LNCAP (cell line): Measurements from ENCODE around the gene SIPA1L3.

Experiments
- TF ChIP-seq, protein P1 (sequence below): fragments of 450-650 bp; IDR thresholded peaks from 2 replicates; pipeline ENCODE4 v1.5.1; 2017; ENCODE audit warnings: mild to moderate bottlenecking

The SIPA1L3 gene

DNA sequence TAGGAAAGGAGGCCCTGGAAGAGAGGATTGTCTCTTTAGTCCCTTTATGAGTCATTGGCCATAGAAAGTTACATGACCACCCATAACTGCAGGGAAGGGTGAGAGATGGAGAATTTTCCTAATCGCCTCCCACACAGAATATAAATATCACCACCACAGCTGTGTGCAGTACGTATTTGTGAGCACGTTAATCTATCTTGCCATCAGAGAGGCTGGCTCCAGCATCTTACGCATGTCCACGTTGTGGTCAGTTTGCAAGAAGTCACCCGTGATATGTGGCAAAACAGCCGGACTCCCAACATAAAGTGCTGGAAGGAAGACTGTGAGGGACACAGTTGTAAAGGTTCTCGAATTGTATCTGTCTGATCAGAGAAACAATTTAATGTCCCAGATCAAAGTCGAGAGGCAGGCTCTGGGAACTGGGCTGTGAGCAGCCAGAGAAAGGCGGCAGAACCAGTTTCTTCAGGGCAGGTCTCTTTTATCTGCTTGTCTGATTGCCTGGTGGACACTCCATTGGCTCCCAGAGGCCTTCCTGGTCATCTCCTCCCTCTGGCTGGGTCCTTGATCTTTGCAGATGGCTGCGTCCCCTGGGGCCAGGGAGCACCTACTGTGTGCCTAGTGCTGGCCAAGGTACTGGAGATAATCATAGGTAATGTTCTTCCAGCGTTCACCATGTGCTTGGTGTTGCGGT lies 74.9 kb downstream of the SIPA1L3 start:
- TF ChIP-seq, protein P1, sequence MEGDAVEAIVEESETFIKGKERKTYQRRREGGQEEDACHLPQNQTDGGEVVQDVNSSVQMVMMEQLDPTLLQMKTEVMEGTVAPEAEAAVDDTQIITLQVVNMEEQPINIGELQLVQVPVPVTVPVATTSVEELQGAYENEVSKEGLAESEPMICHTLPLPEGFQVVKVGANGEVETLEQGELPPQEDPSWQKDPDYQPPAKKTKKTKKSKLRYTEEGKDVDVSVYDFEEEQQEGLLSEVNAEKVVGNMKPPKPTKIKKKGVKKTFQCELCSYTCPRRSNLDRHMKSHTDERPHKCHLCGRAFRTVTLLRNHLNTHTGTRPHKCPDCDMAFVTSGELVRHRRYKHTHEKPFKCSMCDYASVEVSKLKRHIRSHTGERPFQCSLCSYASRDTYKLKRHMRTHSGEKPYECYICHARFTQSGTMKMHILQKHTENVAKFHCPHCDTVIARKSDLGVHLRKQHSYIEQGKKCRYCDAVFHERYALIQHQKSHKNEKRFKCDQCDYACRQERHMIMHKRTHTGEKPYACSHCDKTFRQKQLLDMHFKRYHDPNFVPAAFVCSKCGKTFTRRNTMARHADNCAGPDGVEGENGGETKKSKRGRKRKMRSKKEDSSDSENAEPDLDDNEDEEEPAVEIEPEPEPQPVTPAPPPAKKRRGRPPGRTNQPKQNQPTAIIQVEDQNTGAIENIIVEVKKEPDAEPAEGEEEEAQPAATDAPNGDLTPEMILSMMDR = no peak

DNA sequence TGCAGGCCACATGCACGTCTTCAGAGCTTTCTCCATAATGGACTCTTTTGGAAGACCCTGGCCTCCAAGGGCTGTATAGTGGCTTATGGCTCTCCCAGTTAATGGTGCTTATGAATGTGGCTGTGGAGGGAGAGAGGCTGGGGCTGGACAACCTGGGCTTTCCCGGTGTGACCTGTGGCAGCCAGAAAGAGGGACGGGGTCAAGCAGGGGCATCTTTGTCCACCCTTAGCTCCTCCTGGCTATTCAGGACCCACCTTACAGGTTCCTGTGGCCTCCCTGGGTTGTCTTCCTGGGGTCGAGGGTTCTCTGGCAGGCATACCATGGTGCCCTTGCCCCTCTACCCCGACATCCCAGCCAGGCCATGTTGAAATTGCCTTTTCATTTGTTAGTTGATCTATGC lies 75.6 kb downstream of the SIPA1L3 start:
- TF ChIP-seq, protein P1 = no peak

DNA sequence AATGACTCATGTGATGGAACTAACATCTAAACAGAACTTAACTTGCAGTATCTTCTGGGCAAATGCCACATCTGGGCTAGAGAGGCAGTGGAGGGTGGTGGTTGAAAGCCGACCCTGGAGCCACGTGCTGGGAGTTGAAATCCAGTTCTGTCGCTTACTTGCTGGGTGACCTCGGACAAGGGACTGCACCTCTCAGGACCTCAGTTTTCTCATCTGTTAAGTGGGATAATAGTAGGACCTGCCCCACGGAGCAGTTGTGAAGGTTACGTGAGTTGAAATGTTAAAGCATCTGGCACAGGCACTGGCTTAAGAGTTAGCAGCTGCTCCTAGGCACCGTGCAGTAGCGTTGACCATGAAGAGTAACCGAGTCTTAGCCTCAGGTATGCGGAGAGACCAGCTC lies 76.1 kb downstream of the SIPA1L3 start:
- TF ChIP-seq, protein P1 = no peak

DNA sequence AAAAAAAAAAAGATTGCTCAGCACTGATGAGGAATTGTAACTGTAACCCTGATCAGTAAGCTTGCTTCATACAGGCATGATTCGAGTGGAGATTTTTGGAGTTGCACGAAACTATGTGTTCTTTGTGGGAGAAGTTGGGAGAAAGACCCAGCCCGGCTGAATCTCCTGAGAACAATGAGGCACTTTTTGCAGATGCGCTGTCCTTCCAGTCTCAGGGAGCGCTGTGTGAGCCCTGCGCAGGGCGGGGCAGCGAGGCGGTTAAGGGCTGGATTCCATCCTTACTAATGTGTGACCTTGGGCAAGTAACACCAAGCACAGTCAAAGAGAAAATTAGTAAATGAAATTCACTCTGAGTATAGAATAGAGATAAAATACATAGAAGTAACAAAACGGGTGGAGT lies 76.9 kb downstream of the SIPA1L3 start:
- TF ChIP-seq, protein P1 = no peak

DNA sequence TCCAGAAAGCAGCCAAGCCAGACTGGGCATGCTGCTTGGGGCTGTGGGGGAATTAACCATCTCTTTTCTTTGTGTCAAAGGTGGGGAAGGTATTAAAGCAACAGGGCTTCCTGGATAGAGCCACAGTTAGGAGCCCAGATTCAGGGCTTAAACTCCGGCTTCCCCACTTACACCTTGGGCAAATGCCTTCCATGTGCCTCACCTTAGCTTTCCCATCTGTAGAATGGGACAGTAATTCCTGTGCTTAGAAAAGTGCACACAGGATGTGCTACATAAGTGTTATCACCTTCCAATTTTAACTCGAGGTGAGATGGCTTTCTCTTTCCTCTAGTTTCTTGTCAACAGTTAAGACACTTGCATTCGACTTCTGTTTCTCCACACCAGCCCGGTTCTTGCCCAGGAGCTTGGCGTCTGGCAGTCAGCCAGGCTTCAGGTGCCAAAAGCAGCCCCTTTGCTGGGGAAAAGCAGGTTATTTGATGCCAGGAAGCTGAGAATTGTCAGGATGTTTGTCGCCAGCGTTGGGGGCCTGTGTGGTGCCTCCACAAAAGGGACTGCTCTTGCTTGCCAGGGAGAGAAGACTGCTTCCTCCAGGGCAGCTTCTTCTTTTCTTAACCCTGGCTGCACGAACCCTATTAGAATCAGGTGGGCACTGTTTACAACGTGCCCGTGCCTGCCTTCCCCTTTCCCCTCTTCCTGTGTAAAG lies 79.2 kb downstream of the SIPA1L3 start:
- TF ChIP-seq, protein P1 = no peak

DNA sequence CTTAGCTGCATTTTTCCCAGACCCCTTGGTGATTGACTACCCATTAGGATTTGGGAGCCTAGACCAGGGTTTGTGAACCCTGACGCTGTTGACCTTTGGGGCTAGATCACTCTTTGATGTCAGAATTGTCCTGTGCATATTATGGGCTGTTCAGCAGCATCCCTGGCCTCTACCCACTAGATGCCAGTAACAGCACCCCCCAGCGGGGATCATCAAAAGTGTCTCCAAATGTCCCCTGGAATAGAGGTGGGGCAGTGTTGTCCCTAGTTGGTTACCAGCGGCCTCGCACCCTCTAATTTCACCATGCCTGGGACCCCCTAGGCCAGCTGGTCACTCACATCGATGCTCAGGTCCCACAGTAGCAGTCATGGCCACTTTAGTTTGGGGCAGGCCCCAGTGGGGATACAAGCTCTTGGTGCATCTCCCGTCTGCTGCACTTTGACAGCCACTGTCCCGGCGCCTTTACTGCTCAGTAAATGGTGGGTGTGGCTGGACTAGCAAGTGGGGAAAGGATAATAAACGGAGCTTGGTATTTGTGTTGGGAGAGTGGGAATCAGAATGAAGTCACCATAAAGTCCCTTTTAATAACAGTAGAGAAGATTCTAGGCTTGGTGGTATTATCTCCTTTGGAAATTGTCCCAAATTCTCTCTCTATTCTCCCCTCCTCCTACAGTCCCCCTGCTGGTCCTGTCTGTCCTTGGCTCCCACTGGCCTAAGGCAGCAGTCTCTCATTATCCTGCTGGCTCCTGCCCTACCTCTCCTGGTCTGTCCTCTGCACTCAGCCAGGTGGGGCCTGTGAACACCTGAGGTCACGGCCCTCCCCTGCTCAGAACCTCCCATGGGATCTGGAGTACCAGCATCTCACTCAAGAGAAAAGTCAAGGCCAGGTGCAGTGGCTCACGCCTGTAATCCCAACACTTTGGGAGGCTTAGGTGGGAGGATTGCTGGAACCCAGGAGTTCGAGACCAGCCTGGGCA lies 80.6 kb downstream of the SIPA1L3 start:
- TF ChIP-seq, protein P1 = no peak

DNA sequence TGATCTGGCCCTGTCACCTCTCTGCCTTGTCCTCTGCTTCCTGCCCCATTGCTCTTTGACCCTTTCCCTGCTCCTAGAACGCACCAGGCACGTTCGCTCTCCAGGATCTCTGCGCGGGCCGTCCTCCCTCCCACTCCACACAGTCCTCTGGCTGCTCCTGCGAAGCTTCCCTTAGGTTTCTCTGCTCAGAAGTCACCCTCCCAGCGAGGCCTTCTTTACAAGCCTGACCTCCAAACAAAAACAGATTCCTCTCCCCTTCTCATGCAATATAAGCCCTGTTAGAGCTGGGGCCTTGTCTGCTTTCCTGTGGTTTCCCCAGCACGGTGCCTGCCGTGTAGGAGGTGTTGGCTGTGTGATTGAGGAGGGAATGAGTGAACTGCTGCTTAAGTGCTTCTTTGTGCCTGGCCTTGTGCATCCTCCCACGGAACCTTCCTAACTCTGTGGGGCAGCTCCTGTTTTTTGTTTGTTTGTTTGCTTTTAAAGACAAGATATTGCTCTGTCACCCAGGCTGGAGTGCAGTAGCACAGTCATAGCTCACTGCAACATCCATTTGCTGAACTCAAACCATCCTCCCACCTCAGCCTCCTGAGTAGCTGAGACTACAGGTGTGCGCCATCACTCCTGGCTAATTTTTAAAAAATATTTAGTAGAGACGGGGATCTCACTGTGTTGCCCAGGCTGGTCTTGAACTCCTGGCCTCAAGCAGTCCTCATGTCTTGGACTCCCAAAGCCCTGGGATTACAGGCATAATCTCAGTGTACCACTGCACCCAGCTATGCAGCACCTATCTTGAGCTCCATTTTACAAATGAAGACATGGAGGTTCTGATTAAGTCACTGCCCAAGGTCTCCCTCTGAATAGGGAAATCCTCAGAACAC lies 82.0 kb downstream of the SIPA1L3 start:
- TF ChIP-seq, protein P1 = no peak
